ENCODE results near the gene CADPS2.

The CADPS2 gene

DNA sequence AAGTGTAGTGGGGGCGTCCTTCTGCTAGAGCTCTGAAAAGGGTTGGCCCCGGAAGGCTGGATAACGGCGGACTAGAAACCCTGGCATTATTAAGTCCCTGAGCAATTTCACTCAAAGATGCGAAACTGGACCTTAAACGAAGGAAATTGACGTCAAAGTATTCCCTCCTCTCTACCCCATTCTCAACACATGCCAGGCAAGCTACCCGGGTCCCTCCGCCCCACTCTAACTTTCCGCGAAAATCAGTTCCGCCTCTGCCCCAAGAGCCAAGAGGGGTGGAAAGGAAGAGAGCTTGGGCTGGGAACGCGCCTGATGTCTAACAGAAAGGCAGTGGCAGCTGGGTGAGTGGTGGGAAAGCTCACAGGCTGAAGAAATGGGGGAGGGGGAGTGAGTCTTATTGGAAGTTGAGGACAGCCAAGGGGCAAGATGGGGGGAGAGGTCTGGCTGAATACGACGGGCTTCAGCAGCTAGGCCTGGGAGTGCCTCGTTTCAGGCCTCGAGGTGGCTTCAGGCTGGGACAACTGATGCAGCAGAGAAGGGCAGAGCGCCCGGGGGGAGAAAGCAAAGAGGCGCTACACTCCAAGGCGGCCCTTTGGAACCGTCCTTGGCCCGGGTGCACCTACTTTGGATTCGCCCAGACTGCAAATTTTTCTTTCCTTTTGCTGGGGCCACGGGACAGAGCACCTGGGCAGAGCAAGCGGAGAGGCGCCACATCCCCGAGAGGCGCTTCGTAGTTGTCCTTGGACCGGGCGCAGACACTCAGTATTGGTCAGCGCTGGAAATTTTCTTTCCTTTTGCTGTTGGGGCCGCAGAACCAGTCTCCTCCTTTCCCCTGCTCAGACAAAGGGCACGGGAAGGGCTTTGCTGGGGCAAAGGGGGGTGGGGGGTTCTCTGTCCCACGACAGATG, 579.7 kb downstream of the CADPS2 start:
- H3K4me1 ChIP-seq (ENCODE audit: control insufficient read depth in 1 of 2, insufficient read depth in 1 of 2, low read depth in 1 of 2, low read length in 1 of 2): no peaks in the 10 kb centered on the region
- no peak overlapping the region for H3K27ac ChIP-seq
- H3K36me3 ChIP-seq: no peaks in the 10 kb centered on the region
- no peaks in the 10 kb centered on the region for H3K9me3 ChIP-seq
- H3K4me3 ChIP-seq (ENCODE audit: low read depth in 1 of 2, low read length in 1 of 2): no peak overlapping the region
- TF ChIP-seq, protein P1, sequence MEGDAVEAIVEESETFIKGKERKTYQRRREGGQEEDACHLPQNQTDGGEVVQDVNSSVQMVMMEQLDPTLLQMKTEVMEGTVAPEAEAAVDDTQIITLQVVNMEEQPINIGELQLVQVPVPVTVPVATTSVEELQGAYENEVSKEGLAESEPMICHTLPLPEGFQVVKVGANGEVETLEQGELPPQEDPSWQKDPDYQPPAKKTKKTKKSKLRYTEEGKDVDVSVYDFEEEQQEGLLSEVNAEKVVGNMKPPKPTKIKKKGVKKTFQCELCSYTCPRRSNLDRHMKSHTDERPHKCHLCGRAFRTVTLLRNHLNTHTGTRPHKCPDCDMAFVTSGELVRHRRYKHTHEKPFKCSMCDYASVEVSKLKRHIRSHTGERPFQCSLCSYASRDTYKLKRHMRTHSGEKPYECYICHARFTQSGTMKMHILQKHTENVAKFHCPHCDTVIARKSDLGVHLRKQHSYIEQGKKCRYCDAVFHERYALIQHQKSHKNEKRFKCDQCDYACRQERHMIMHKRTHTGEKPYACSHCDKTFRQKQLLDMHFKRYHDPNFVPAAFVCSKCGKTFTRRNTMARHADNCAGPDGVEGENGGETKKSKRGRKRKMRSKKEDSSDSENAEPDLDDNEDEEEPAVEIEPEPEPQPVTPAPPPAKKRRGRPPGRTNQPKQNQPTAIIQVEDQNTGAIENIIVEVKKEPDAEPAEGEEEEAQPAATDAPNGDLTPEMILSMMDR (IDR thresholded peaks at IDR 0.05): no peak
- H3K27me3 ChIP-seq: peaks cover 100% of the 10 kb centered on the region

DNA sequence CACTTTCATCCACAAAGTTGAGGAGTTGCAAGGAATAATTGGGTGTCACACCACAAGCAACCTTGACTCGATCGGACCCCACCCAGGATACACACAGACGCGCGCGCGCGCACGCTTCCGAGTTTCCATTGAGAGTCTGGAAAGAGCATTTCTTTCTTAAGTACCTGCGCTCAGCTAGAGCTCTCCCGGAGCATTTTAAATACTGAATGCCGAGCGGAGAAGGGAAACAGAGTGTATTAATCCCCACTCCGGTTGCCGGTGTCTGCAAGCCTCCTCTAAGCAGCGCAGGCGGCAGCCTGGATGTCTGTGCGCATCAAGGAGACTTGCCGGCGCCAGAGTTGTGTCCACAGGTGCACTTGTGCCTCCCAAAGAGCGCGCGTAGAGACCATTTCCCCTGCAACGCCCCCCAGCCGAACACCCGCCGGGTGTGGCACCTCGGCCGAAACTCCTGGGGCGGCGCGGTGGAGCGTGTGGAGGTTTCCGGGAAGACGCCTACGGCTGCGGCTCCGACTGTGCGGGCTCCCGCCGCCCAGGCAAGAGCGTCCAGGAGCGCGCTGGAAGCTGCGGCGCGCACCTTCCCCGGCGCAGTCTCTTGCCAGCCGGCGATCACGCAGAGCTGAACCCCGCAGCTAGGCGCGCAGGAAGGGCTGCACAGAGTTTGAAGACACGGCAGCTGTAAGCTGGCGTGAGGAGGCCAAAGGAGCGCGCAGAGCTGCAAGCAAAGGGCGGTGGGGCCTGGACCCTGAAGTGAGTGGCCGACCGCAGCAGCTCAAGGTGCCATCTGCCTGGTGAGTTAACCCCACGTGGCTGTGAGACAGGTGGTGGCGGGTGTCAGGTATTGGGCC, 580.6 kb downstream of the CADPS2 start:
- Histone ChIP-seq H3K4me3 (ENCODE audit: low read depth in 1 of 2, low read length in 1 of 2) (no peak overlapping the region), H3K36me3 (no peaks in the 10 kb centered on the region), H3K27me3 (peaks cover 100% of the 10 kb centered on the region), H3K4me1 (ENCODE audit: control insufficient read depth in 1 of 2, insufficient read depth in 1 of 2, low read depth in 1 of 2, low read length in 1 of 2) (no peaks in the 10 kb centered on the region), H3K9me3 (peaks cover under 1% of the 10 kb centered on the region), H3K27ac (no peak overlapping the region)
- TF ChIP-seq, protein P1 (IDR thresholded peaks at IDR 0.05): no peak

DNA sequence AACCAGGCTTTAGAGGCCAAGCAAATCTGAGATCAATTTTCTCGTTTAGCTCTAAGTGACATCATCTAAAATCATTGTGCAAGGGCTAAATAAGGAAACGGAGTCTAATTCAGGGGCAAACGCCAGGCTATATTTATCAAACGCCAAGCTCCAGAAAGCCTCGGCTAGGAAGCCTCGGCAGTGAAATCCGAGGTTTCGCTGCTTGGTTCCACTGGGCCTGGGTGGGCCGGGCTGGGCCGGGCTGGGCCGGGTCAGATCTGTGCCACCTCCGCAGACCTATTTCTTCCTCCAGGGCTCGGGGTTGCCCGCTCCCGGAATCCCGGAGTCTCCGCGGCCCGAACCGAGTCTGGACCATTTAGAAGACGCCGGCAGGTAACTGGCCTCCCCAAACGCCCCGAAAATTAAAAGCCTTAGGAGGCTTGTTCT, 581.3 kb downstream of the CADPS2 start:
- peaks cover 7% of the 10 kb centered on the region for H3K9me3 ChIP-seq
- no peaks in the 10 kb centered on the region for H3K36me3 ChIP-seq
- no peak overlapping the region for H3K4me3 ChIP-seq (ENCODE audit: low read depth in 1 of 2, low read length in 1 of 2)
- TF ChIP-seq, protein P1 (IDR thresholded peaks at IDR 0.05): no peak
- H3K4me1 ChIP-seq (ENCODE audit: control insufficient read depth in 1 of 2, insufficient read depth in 1 of 2, low read depth in 1 of 2, low read length in 1 of 2): no peaks in the 10 kb centered on the region
- peaks cover 100% of the 10 kb centered on the region for H3K27me3 ChIP-seq
- H3K27ac ChIP-seq: no peak overlapping the region

DNA sequence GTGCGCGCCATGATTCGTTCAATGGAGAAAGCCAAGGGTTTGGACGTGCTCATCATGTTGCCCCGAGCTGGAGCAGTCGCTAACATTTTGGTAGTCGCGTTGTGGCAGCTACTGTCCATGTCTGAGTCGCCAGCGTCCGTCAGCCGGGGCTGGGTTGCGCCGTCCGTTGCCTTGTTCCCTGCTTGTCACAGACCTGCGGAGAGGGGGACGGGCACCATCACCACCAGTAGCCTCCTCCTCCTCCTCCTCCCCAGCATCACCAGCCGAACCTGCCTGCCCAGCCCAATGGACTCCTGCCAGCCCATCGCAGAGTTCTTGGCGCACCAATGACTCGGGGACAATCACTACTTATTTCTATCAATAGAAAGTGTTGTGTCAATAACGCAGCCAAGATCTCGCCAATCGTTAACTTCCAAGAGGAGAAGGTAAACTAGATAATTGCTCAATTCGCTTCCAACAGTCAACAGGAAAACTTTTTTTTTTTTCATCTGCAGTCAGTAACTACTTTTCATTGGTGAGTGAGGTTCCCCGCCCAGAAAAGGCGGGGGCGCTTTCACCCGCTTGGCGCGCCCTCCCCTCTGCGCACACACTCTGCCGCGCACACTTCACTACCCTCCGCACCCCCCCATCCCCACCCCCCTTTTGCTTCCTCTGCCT, 581.8 kb downstream of the CADPS2 start, which contains the start of gene FEZF1:
Gene FEZF1 (minus strand): TSS at position 432 of the 657 bp plus-strand sequence. CDS start 313 bp downstream, at position 119.
- TF ChIP-seq, protein P1 (IDR thresholded peaks at IDR 0.05): no peak
- no peak within 1 kb of the TSS for H3K4me3 ChIP-seq (ENCODE audit: low read depth in 1 of 2, low read length in 1 of 2)
- H3K27ac ChIP-seq: no peak within 1 kb of the TSS
- peaks cover 100% of the 10 kb centered on the region for H3K27me3 ChIP-seq
- H3K36me3 ChIP-seq: no peaks in the 10 kb centered on the region
- no peaks in the 10 kb centered on the region for H3K4me1 ChIP-seq (ENCODE audit: control insufficient read depth in 1 of 2, insufficient read depth in 1 of 2, low read depth in 1 of 2, low read length in 1 of 2)
- peaks cover 7% of the 10 kb centered on the region for H3K9me3 ChIP-seq
